Gastrocnemius medialis (tissue), 4 donors: Measurements from ENCODE around the gene HSPB3. TPM values are rescaled to one million over a fixed set of nuclear protein-coding genes. Genes with fewer than 3 reads are reported as not detected.

Source experiments
- ATAC-seq, 2 donors: fragments of 150-250 bp; one replicate each; pipeline ENCODE4 v1.9.1; 2016
- DNase-seq, 2 donors: peaks; one replicate each; pipeline ENCODE4 v3.0.0-alpha.2; 2019
- H3K27ac ChIP-seq, 4 donors: fragments of 200-600 bp; sonication (generic); 1 replicate in 1 of 4; 2 replicates in 3 of 4; pipeline ENCODE4 v1.5.1; 2016 to 2018; ENCODE audit warnings: mild to moderate bottlenecking in 2 of 4, moderate library complexity in 1 of 4
- H3K27me3 ChIP-seq, 3 donors: fragments of 200-600 bp; sonication (generic) in 2 of 3; 1 replicate in 1 of 3; 2 replicates in 2 of 3; pipeline versions ENCODE4 v1.5.1 to v1.6.0; 2016 to 2019; ENCODE audit warnings: mild to moderate bottlenecking in 1 of 3, moderate library complexity in 1 of 3
- H3K36me3 ChIP-seq, 2 donors: fragments of 200-600 bp; sonication (generic) in 1 of 2; one replicate each; pipeline ENCODE4 v1.5.1; 2017 to 2018
- H3K4me1 ChIP-seq, 2 donors: fragments of 200-600 bp; sonication (generic) in 1 of 2; one replicate each; pipeline ENCODE4 v1.5.1; 2016 to 2017; ENCODE audit warnings: mild to moderate bottlenecking in 2 of 2
- H3K4me3 ChIP-seq, 4 donors: fragments of 200-600 bp; sonication (generic) in 3 of 4; 1 replicate in 1 of 4; 2 replicates in 3 of 4; pipeline ENCODE4 v1.5.1; 2016 to 2019; ENCODE audit warnings: mild to moderate bottlenecking in 2 of 4
- H3K9me3 ChIP-seq, 3 donors: fragments of 200-600 bp; sonication (generic) in 2 of 3; 1 replicate in 1 of 3; 2 replicates in 2 of 3; pipeline ENCODE4 v1.5.1; 2016 to 2019
- POLR2A ChIP-seq, 2 donors: fragments of 450-650 bp; IDR thresholded peaks; one replicate each; pipeline ENCODE4 v1.6.1; 2017; ENCODE audit warnings: antibody characterized with exemption in 2 of 2, mild to moderate bottlenecking in 2 of 2, moderate library complexity in 2 of 2
- in situ Hi-C, 4 donors: fragments of 200-750 bp; cut with MboI; loops; one replicate each; pipeline versions ENCODE4 v1.15.0 to v1.8.0; 2017; ENCODE audit warnings: low sequenced_read_pairs in 4 of 4
- intact Hi-C: fragments of 100-400 bp; cut with DNase I; formaldehyde crosslinking; loops from one replicate; pipeline ENCODE4 v1.15.1; 2023; ENCODE audit warnings: low total_unique reads
- total RNA-seq, 4 donors: library from RNA; depleted of rRNA; stranded (reverse); fragments of >200 nt; gene quantifications; one replicate each; pipeline versions ENCODE4 v1.1.0 to v1.2.3, GENCODE V29; 2016
- TF ChIP-seq, protein P1 (sequence below), 5 experiments: fragments of 450-650 bp in 3 of 5; fragments of 200-600 bp in 2 of 5; sonication (generic) in 2 of 5; IDR thresholded peaks in 4 of 5; conservative IDR thresholded peaks in 1 of 5; 1 replicate in 4 of 5; 2 replicates in 1 of 5; pipeline ENCODE4 v1.5.1; 2016 to 2019; ENCODE audit warnings: antibody characterized with exemption in 5 of 5, mild to moderate bottlenecking in 3 of 5, moderate library complexity in 3 of 5

Gene HSPB3
- total RNA-seq, 4 donors from 2014 or later, result 68.1 to 510 (median 204) TPM

DNA sequence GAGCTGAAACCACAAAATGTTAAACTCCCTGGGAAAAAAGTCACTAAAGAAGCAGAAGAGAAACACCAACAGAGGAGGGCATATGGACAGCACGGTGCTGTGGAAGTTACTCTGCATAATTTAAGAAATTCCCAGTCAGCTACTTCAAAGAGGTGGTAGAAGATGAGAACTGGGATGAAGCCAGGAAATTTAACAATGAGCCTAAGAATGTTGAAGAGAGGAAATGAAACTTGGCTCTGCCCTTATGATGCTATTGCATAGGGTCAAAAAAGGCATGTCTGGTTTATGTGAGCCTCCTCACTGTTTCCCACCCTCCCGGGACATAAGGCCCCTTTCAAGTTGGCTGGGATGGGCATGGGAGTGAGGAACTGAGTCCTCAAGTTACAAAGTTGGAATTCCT is 36.7 kb downstream of the HSPB3 start:
- Histone ChIP-seq H3K27ac (no peak overlapping the region), H3K4me3 (no peak overlapping the region), H3K9me3 (no peaks in the 10 kb centered on the region), H3K27me3 (no peaks in the 10 kb centered on the region), H3K36me3 (no peaks in the 10 kb centered on the region), H3K4me1 (peaks cover 0 to 4% of the 10 kb centered on the region in 2 donors)
- TF ChIP-seq, protein P1, sequence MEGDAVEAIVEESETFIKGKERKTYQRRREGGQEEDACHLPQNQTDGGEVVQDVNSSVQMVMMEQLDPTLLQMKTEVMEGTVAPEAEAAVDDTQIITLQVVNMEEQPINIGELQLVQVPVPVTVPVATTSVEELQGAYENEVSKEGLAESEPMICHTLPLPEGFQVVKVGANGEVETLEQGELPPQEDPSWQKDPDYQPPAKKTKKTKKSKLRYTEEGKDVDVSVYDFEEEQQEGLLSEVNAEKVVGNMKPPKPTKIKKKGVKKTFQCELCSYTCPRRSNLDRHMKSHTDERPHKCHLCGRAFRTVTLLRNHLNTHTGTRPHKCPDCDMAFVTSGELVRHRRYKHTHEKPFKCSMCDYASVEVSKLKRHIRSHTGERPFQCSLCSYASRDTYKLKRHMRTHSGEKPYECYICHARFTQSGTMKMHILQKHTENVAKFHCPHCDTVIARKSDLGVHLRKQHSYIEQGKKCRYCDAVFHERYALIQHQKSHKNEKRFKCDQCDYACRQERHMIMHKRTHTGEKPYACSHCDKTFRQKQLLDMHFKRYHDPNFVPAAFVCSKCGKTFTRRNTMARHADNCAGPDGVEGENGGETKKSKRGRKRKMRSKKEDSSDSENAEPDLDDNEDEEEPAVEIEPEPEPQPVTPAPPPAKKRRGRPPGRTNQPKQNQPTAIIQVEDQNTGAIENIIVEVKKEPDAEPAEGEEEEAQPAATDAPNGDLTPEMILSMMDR (IDR thresholded peaks at IDR 0.05 in 4 of 5, conservative IDR thresholded peaks at IDR 0.05 in 1 of 5), result no peak
- no peak for TF ChIP-seq POLR2A (IDR thresholded peaks at IDR 0.05)
- DNase-seq, result no peak
- in situ Hi-C loops (loop anchor here in 2 of 4 donors (10.0 kb wide), 2 partner anchors 57 to 237 kb away; no protein-coding TSS in a partner anchor), intact Hi-C loops (loop anchor here (5.0 kb wide), 1 partner anchor 180 kb away; the partner anchor contains the start of gene ARL15)
- no peak for ATAC-seq

DNA sequence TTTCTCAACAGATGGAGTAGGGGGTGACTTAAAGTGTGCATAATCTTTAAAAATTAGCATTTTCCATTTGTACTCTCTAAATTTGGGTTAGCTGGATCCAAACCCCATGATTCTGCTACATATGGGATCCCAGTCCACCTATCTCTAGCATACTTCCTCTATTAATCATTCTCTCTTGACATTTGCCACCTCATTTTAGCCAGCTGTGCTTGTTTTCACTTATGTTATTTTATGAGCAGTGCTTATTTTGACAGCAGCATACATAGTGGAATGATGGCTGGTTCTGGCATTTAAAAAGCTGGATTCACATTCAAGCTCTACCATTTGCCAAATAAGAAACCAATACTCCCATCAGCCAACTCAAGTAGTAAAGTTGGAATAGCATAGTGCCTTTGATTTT is 39.5 kb downstream of the HSPB3 start:
- intact Hi-C loops (no loop called here), in situ Hi-C loops (loop anchor here in 2 of 4 donors (10.0 kb wide), 2 partner anchors 60 to 240 kb away; no protein-coding TSS in a partner anchor)
- TF ChIP-seq POLR2A (IDR thresholded peaks at IDR 0.05), result no peak
- TF ChIP-seq, protein P1 (IDR thresholded peaks at IDR 0.05 in 4 of 5, conservative IDR thresholded peaks at IDR 0.05 in 1 of 5), result no peak
- H3K4me3 ChIP-seq, result no peak overlapping the region
- no peaks in the 10 kb centered on the region for H3K36me3 ChIP-seq
- ATAC-seq (no peak), DNase-seq (no peak)
- H3K27ac ChIP-seq, result no peak overlapping the region
- no peaks in the 10 kb centered on the region for H3K4me1 ChIP-seq
- no peaks in the 10 kb centered on the region for H3K27me3 ChIP-seq
- H3K9me3 ChIP-seq, result no peaks in the 10 kb centered on the region

Other genes with a start within 250 kb of the HSPB3 start
- 1 to 10 TPM; 1.7 to 5.5 (median 3.2) TPM for gene ARL15, start 145.1 kb upstream of the HSPB3 start, total RNA-seq
- gene SNX18, start 62.1 kb downstream of the HSPB3 start, total RNA-seq, result 10 to 100 TPM; 16.3 to 18.5 (median 18.0) TPM